GM19099 (cell line): ENCODE measurements around the gene MCFD2.
A peak's percentile ranks its signal among the peaks of the same experiment; 100 is the strongest.

Experiments used
- POLR2A ChIP-seq: IDR thresholded peaks from 3 replicates; pipeline ENCODE4 v1.6.1; 2011; ENCODE audit warnings: low read depth; ENCODE audit not compliant: insufficient read length; ENCODE audit errors: extremely low read depth

The MCFD2 gene

DNA sequence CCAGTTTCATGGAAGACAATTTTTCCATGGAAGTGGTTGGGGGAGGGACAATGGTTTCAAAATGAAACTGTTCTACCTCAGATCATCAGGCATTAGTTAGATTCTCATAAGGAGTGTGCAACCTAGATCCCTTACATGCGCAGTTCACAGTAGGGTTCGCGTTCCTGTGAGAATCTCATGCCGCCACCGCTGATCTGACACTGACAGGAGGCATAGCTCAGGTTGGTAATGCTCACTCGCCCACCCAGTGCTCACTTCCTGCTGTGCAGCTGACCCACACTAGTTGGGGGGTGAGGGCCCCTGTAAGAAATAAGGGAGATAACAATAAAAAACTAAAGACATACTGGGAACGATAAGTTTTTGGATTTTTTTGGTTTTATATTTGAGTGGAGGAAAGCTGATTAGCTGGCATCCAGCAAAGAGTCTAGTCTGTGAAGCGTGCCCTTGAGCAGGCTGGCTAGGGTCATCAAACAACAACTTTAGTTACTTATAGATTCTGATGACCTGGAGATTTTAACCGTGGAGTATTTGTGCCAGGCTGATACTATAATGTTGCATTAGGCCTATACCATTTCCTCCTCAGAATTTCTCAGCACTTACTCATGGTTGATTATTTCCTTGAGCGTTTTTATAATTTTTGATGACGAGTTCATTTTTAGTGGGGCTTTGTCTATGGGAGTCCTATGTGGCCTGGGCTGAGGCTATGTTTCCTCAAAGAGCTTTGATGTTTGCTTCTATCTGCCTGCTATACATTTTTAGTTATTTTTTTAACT lies 6.3 kb upstream of the MCFD2 start:
- no peak for TF ChIP-seq POLR2A

DNA sequence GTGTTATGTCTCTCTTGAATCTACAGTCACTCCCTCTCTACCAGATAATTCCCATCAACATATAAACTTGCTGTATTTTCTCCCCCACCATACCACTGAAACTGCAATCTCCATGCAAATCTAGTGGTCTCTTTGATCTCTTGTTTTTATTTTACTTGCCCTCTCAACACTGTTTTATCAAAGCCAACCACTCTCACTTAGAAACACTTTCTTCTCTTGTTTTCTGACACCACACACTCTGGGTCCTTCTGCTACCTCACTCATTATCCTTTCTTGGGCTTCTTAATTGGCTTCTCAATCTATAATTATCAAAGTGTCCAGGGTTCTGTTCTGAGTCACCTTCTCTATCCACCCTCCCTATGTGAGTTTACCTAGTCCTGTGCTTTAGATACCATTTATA lies 2.0 kb upstream of the MCFD2 start:
- no peak for TF ChIP-seq POLR2A

DNA sequence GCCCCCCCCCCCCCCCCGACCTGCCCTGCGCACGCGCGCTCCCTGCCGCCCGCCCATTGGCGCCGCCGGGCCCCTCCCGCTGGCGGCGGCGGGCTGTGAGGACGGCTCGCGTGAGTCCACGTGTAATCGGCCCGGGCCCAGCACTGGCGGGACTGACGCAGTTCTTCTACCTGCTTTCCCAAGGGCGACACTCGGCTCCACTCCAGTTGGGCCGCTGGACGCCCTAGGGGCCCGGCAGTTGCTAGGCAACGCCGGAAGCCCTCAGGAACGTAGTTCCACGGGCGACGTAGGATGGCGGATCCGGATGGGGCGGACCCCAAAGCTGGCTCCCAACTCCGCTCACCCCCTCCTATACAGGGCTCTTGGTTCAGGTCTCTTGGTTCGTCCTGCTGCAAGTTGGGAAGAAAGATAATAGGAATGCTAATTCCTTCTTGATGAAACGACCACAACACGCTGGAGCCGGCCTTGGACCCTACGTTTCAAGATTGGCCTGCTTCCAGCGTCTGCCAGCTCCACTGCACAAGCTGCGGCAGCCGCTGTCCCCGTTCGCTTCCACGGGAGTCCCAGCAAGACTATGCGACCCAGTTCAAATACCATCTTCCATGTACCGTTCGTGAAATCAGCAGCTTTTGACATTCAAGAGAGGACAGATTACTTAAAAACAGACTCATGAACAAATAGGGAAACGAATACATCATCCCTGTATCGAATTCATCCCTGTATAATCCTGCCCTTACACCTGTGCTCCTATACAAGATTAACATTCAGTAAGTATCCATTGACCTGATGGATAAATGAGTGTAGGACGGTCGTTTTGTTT lies 415 bp upstream of the MCFD2 start:
- peak; percentile 68 for TF ChIP-seq POLR2A

DNA sequence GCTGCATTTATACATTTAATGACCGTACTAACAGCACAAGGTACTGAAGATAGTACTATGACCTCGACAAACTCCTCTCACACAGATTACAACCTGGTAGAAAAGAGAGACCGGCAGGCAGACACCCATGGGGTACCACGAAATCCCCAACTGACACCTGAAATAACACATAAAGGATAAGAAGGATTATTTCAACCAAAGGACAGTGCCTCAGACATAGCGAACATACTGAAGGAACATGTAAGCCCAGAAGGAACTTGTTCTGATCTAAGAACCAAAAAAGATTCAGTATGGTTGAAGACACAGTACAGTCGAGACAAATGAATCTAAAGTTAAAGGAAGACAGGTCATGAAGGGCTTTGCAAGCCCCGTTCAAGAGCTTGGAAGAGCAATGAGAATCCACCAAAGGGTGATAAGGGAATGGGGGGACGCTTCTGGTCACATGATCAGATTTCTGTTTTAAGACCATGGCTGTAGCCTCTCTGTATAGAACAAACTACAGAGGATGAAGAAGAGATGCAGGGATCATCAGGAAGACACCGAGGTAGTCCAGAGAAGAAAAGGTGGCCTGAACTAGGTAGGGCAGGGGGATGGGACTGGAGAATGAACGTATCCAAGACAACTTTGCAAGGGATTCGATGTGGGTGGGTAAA lies 902 bp downstream of the MCFD2 start:
- TF ChIP-seq POLR2A: no peak

DNA sequence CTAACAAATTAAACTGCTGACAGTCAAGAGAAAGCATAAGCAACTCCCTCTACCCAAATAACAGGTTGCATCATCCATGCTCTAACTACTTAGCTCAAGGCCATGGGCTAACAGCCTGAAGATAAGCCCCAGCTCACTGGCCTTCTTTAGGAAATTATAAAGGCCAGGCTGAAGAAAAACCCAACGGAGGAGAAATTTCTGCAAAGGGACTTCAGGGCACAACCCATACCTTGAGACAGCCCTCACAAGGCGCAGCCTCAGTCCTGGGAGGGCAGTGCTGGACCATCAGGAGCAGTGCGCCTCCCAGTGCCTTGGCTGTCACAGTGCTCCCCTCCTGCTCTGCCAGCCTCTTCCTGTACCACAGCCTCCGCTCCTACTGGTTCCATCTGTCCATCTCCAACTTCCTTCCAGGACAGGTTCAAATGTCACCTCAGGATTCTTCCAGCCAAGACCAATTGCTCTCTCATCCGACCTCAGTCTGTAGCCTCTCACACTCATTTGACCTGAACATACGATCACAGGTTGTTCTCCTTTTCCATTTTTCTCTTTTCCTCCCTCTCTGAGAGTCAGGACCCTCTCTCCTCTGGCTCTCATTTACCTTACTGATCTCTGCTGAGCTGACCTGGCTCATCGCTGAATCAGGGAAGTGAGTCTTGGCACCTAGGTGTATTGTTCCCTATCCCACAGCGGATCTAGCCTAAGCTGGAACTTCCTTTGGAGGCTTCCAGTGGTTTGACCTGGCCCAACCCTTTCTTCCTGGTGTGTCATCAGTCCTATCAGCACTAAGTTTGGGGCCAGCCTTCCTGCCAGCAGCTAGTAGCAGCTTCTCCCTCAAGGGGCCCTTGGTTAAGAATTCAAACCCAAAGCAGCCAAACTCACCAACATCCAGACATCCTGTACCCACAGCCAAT lies 1.9 kb downstream of the MCFD2 start:
- no peak for TF ChIP-seq POLR2A

DNA sequence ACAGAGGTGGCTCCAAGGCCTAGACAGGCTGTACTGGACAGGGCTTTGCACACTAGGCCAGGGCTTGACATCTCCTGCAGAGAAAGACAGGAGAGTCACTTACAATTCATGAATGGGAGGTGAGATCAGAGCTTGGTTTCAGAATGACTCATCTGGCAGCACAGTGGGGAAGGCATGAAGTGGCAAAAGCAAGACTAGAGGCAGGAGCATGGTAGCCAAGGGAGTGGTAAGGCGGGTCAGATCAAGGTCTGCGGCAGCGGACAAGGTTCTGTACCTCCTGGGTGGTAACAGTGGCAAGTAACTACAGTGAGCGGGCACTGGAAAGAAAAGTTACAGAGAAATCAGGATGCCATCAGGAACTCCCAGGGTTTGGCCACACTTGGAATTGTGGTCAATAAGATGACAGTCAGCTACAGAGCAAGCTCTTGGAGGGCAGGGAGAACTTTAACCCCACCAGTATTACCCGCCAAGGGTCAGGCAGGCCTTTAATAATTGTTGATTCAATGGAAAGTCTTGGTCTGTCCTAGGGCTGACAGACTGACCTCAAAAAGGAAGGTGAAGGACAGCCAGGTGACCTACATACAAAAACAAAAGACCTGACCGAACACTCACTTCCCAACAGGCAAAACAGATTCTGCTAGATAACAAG lies 5.7 kb downstream of the MCFD2 start:
- TF ChIP-seq POLR2A: no peak

DNA sequence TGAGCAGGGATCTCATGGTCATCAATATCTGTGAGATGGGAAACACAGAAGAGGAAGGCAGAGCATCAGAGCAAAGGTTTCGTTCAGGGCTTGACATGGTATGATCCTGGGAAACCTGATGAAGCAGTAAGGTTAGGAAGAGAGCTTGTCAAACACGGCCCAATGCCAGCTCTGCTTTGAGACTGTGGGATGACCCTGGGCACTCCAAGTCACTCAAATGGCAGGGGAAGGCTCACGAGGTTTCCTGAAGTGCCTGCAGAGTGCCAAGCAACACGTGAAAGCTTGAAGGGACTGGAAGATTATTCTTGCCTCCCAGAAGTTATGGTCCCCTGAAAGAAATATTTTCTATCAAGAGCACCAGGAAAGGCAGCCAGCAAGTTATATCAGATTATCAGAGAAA lies 6.5 kb downstream of the MCFD2 start:
- no peak for TF ChIP-seq POLR2A

DNA sequence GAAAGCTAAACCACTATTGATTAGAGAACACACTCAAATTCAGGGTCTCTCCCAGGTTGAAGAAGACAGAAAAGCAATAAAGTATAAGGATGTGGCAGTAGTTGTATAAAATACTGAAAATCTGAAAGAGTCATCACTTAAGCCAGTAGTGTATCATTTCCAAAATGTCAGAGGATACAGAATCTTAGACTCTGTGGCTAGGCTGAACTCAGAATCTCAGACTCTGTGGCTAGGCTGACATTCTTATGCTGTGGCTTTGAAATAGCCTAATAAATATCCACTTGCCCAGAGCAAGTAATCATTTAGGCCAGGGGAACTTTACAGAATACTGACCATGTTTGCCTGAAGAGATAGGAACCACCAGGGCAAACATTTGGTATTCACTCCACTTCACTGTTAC lies 13.1 kb downstream of the MCFD2 start:
- no peak for TF ChIP-seq POLR2A

DNA sequence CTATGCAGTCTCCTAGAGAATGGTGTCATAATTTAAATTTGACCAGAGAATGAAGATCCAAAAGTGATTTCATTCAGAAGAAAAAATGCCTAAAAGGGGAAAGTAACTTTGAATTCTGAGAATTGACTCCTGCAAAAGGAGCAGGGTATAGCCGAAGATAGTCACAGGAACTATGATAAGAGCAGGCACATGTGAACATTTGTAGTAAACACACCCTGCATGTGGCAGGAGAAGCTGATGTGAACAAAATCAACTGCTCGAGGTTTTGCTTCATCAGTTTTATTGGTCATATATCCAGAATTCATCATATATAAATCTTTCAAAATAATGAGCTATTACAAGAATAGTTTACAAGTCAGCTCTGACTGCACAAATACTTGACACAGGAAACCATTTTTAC lies 14.0 kb downstream of the MCFD2 start:
- no peak for TF ChIP-seq POLR2A

DNA sequence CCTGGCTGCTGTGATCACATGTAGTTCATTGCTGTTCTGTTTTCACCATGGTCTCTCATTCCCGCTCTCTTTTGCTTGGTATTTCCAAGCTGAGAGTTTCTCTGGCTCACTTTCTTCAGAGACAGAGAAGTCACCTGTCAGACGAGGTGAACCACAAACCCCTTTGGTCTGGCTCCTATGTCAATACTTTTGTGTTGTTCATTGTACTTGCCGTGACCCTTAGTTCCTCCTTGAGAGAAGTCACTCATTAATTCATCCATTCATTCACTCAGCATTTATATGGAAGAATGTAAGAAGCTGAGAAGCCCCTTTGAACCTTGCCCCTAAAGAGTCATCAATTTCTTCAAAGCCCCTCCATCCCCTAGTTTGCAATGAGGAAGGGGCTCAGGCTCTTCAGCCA lies 15.2 kb downstream of the MCFD2 start:
- TF ChIP-seq POLR2A: no peak

DNA sequence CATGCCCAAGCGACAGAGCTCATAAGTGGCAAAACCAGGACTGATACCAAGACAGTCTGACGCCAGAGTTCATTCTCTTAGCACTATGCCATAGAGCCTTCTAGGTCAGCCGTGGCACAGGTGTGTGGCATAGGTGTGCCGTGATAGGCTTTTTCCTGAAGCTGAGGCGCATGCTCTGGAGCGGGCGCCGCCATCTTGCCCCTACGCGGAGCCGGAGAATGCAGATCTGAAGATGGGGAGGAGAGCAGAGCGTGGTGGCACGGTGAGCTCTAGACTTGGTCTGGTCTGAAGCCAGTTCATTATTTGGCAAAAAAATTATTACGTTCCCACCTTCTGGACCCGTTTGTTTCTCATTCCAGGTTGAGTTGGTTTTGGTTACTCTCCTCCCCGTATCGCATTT lies 16.6 kb downstream of the MCFD2 start:
- no peak for TF ChIP-seq POLR2A

DNA sequence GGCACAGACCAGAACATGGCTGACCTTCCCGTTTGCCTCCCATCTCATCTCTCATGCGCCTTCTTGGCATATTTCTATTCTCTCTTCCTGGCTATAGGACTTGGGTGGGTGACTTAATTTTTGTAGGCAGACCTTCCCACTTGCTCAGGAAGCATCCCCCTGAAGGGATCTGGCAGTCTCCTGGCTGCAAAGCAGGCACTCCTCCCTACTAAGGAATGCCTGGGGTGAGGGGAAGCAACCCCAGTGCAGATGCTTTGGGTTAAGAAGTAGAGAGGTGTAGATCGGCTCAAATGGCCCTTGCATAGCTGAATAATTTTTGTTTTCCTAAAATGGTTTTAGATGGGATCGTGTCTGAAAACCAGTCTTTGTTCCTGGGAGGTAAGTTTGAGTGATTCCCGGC lies 17.6 kb downstream of the MCFD2 start:
- no peak for TF ChIP-seq POLR2A

DNA sequence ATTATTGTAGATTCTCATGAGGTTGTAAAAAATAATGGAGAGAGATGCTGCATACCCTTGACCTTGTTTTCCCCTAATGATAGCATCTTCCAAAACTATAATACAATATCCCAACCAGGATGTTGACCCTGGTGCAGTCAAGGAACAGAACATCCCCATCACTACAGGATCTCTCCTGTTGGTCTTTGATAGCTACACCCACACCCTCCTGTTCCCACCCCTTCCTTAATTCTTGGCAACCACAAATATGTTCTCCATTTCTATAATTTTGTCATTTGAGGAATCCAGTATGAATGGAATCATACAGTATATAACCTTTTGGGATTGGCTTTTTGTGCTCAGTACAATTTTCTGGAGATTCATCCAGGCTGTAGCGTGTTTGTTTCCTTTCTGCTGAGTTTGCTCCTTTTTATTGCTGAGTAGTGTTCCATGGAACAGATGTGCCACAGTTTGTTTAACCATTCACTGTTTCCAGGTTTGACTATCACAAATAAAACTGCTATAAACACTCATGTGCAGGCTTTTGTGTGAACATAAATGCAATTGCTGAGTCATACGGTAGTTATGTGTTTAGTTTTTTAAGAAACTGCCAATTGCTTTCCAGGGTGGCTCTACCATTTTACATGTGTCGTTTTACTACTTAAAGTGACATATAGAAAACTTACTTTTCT lies 22.2 kb downstream of the MCFD2 start:
- no peak for TF ChIP-seq POLR2A
